Measurements from ENCODE around the gene HEXIM1.

Gene HEXIM1

DNA sequence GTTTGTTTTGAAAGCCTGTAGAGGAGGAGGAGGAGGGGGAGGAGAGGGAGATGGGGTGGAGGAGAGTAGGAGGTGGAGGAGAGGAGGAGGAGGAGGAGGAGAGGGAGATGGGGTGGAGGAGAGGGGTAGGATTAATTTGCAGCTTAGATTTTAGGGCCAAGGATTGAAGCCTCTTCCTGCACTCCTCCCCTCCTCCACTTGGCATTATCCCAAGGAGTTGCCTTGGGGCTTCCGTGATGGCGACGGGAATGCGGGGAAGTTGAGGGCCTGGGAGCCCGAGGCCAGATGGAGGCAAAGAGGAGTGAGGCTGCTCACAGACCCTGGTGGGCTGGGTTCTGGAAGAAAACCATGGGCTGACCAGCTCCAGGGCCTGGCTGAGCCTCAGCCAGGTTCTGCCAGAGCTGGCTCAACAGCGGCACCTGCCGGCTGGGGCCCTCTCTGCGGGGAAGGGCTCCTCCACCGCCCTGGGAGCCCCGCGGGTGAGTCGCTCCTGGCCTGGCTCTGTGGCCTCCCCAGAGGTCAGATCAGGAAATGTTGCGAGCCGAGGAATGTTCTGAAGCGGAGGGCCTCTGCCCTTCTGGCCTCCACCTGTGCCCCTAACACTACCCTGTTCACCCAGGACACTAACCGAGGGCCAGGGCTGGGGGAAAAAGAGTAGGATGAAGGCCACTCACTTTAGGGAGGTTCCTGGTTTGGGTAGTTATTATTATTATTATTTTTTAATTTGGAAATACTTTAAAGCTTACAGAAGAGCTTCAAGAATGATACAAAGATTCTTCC, 49.5 kb downstream of the HEXIM1 start:
- H3K4me2 ChIP-seq (ENCODE audit: low read depth, low read length, poor library complexity, severe bottlenecking), result no peak overlapping the region
- H3K9me3 ChIP-seq (ENCODE audit: insufficient read depth, low read length), result no peaks in the 10 kb centered on the region
- H3K4me3 ChIP-seq (ENCODE audit: insufficient read depth, low read length, poor library complexity, severe bottlenecking), result no peak overlapping the region
- H3K9ac ChIP-seq (ENCODE audit: low read length), result no peak overlapping the region
- no peaks in the 10 kb centered on the region for H3K27me3 ChIP-seq (ENCODE audit: low read length)
- H4K20me1 ChIP-seq (ENCODE audit: low read depth, low read length), result no peaks in the 10 kb centered on the region
- TF ChIP-seq EZH2phosphoT487 (conservative IDR thresholded peaks at IDR 0.05; ENCODE audit: low read length), result no peak
- TF ChIP-seq, protein P1, sequence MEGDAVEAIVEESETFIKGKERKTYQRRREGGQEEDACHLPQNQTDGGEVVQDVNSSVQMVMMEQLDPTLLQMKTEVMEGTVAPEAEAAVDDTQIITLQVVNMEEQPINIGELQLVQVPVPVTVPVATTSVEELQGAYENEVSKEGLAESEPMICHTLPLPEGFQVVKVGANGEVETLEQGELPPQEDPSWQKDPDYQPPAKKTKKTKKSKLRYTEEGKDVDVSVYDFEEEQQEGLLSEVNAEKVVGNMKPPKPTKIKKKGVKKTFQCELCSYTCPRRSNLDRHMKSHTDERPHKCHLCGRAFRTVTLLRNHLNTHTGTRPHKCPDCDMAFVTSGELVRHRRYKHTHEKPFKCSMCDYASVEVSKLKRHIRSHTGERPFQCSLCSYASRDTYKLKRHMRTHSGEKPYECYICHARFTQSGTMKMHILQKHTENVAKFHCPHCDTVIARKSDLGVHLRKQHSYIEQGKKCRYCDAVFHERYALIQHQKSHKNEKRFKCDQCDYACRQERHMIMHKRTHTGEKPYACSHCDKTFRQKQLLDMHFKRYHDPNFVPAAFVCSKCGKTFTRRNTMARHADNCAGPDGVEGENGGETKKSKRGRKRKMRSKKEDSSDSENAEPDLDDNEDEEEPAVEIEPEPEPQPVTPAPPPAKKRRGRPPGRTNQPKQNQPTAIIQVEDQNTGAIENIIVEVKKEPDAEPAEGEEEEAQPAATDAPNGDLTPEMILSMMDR (IDR thresholded peaks at IDR 0.05; ENCODE audit: insufficient read depth, low read length, poor library complexity, severe bottlenecking), result peak; percentile 95
- no peak overlapping the region for H2AFZ ChIP-seq (ENCODE audit: low read depth, low read length, severe bottlenecking)
- H3K27ac ChIP-seq (ENCODE audit: low read depth, low read length), result no peak overlapping the region
- no peaks in the 10 kb centered on the region for H3K36me3 ChIP-seq (ENCODE audit: low read length)
- H3K9me2 ChIP-seq (replicated peaks; ENCODE audit: insufficient read depth, low read length), result no peaks in the 10 kb centered on the region
- no peaks in the 10 kb centered on the region; the same call in 1 of the 2 replicates for H3F3A ChIP-seq (ENCODE audit: insufficient read depth)
- H3K79me2 ChIP-seq (ENCODE audit: insufficient read depth, low read length), result no peaks in the 10 kb centered on the region

DNA sequence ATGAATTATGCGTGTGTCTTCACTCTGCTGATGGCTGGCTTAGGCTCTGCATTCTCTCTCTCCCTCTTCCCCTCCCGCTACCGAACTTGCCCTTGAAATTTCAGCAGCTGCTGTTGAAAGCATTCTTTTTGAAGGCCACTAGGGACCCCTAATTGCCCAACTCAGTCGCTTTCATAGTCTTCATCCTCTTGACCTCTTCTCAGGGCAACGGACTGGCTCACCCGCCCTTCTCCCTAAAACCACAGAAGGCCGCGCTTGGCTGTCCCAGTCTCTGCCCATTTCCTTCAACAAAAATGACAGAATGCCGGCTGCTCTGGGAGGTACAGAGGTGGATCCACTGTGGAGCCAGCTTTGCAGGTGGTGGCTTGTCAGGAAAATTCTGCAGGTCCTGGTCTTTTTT, 52.4 kb downstream of the HEXIM1 start:
- Histone ChIP-seq H3K4me2 (ENCODE audit: low read depth, low read length, poor library complexity, severe bottlenecking) (no peak overlapping the region), H3K9ac (ENCODE audit: low read length) (no peak overlapping the region), H3K79me2 (ENCODE audit: insufficient read depth, low read length) (no peaks in the 10 kb centered on the region), H3K9me2 (replicated peaks; ENCODE audit: insufficient read depth, low read length) (no peaks in the 10 kb centered on the region), H4K20me1 (ENCODE audit: low read depth, low read length) (no peaks in the 10 kb centered on the region), H3F3A (ENCODE audit: insufficient read depth) (no peaks in the 10 kb centered on the region; the same call in 1 of the 2 replicates), H3K36me3 (ENCODE audit: low read length) (no peaks in the 10 kb centered on the region), H2AFZ (ENCODE audit: low read depth, low read length, severe bottlenecking) (no peak overlapping the region), H3K9me3 (ENCODE audit: insufficient read depth, low read length) (no peaks in the 10 kb centered on the region), H3K27me3 (ENCODE audit: low read length) (no peaks in the 10 kb centered on the region), H3K4me3 (ENCODE audit: insufficient read depth, low read length, poor library complexity, severe bottlenecking) (no peak overlapping the region), H3K27ac (ENCODE audit: low read depth, low read length) (no peak overlapping the region)
- no peak for TF ChIP-seq EZH2phosphoT487 (conservative IDR thresholded peaks at IDR 0.05; ENCODE audit: low read length)
- TF ChIP-seq, protein P1 (IDR thresholded peaks at IDR 0.05; ENCODE audit: insufficient read depth, low read length, poor library complexity, severe bottlenecking), result no peak

DNA sequence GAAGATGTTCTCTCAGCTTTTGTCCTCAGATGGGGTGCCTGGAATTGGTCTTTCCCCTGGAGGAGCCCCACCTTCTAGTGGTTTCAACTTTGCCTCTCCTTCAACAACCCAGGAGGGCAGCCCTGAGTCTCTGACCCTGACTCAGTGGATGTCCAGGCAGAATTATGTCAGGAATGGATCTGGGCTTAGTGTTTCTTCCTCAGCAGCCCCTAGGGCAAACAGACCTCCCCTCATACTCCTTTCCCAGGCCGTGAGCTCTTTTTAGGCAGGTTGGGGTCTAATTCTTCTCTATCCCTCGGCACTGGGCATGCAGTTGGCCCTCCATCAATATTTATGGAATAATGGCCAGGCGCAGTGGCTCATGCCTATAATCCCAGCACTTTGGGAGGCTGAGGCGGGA, 53.2 kb downstream of the HEXIM1 start:
- Histone ChIP-seq H3K4me3 (ENCODE audit: insufficient read depth, low read length, poor library complexity, severe bottlenecking) (no peak overlapping the region), H4K20me1 (ENCODE audit: low read depth, low read length) (no peaks in the 10 kb centered on the region), H3K27ac (ENCODE audit: low read depth, low read length) (no peak overlapping the region), H3K9me2 (replicated peaks; ENCODE audit: insufficient read depth, low read length) (no peaks in the 10 kb centered on the region), H3K9ac (ENCODE audit: low read length) (no peak overlapping the region), H2AFZ (ENCODE audit: low read depth, low read length, severe bottlenecking) (no peak overlapping the region), H3K36me3 (ENCODE audit: low read length) (no peaks in the 10 kb centered on the region), H3K9me3 (ENCODE audit: insufficient read depth, low read length) (no peaks in the 10 kb centered on the region), H3F3A (ENCODE audit: insufficient read depth) (no peaks in the 10 kb centered on the region; the same call in 1 of the 2 replicates), H3K79me2 (ENCODE audit: insufficient read depth, low read length) (no peaks in the 10 kb centered on the region), H3K4me2 (ENCODE audit: low read depth, low read length, poor library complexity, severe bottlenecking) (no peak overlapping the region), H3K27me3 (ENCODE audit: low read length) (no peaks in the 10 kb centered on the region)
- no peak for TF ChIP-seq EZH2phosphoT487 (conservative IDR thresholded peaks at IDR 0.05; ENCODE audit: low read length)
- TF ChIP-seq, protein P1 (IDR thresholded peaks at IDR 0.05; ENCODE audit: insufficient read depth, low read length, poor library complexity, severe bottlenecking), result no peak

All from SU-DHL-6 (cell line).